Ishikawa (cell line): ENCODE results near the gene STPG1.

Source experiments
- CEBPB ChIP-seq: IDR thresholded peaks from 2 replicates; pipeline ENCODE4 v1.6.1; 2012
- CREB1 ChIP-seq: IDR thresholded peaks from 2 replicates; pipeline ENCODE4 v1.6.1; 2012; ENCODE audit warnings: low read depth
- EGR1 ChIP-seq: IDR thresholded peaks from 2 replicates; pipeline ENCODE4 v1.6.1; 2012
- EP300 ChIP-seq: IDR thresholded peaks from 2 replicates; pipeline ENCODE4 v1.6.1; 2012; ENCODE audit warnings: borderline replicate concordance
- FOXM1 ChIP-seq: IDR thresholded peaks from 2 replicates; pipeline ENCODE4 v1.6.1; 2012; ENCODE audit warnings: low read depth, borderline replicate concordance
- MAX ChIP-seq: IDR thresholded peaks from 2 replicates; pipeline ENCODE4 v1.6.1; 2012
- NFIC ChIP-seq: IDR thresholded peaks from 2 replicates; pipeline ENCODE4 v1.6.1; 2012
- RAD21 ChIP-seq: IDR thresholded peaks from 2 replicates; pipeline ENCODE4 v1.6.1; 2012; ENCODE audit warnings: low read depth
- TAF1 ChIP-seq: IDR thresholded peaks from 2 replicates; pipeline ENCODE4 v1.6.1; 2012; ENCODE audit warnings: low read depth, mild to moderate bottlenecking
- TCF12 ChIP-seq: IDR thresholded peaks from 2 replicates; pipeline ENCODE4 v1.6.1; 2012; ENCODE audit warnings: low read depth
- TEAD4 ChIP-seq: IDR thresholded peaks from 2 replicates; pipeline ENCODE4 v1.6.1; 2012
- YY1 ChIP-seq: IDR thresholded peaks from 2 replicates; pipeline ENCODE4 v1.6.1; 2012; ENCODE audit warnings: low read depth
- ZBTB7A ChIP-seq: IDR thresholded peaks from 2 replicates; pipeline ENCODE4 v1.6.1; 2012; ENCODE audit warnings: low read depth
- TF ChIP-seq, protein P1 (sequence below): IDR thresholded peaks from 2 replicates; pipeline ENCODE4 v1.6.1; 2012
- TF ChIP-seq, protein P2 (sequence below): IDR thresholded peaks from 2 replicates; pipeline ENCODE4 v1.6.1; 2012; ENCODE audit warnings: low read depth, mild to moderate bottlenecking

STPG1 gene

DNA sequence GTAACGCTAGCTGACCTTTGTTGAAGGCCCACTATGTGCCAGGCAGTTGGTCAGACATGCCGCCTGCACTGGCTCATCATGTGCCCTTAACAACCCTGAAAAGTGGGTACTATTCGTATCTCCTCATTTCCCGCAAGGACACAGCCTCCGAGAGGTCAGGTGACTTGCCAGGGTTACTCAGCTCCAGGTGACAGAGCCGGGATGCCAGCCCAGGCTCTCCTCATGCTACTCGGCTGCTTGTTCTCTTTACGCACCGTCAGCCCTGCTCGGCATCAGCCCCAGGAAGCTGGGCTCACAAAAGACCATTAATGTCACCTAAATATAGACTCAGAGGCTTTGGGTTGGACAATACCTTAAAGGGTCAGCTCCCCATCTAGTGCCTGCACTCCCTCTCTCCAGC lies 65.4 kb downstream of the STPG1 start:
- TF ChIP-seq, protein P1, sequence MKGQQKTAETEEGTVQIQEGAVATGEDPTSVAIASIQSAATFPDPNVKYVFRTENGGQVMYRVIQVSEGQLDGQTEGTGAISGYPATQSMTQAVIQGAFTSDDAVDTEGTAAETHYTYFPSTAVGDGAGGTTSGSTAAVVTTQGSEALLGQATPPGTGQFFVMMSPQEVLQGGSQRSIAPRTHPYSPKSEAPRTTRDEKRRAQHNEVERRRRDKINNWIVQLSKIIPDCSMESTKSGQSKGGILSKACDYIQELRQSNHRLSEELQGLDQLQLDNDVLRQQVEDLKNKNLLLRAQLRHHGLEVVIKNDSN: no peak
- TF ChIP-seq TCF12 (no peak), CEBPB (no peak), NFIC (no peak), TEAD4 (no peak), EGR1 (no peak), EP300 (no peak), YY1 (no peak), CREB1 (no peak), TAF1 (no peak), MAX (no peak)
- TF ChIP-seq, protein P2, sequence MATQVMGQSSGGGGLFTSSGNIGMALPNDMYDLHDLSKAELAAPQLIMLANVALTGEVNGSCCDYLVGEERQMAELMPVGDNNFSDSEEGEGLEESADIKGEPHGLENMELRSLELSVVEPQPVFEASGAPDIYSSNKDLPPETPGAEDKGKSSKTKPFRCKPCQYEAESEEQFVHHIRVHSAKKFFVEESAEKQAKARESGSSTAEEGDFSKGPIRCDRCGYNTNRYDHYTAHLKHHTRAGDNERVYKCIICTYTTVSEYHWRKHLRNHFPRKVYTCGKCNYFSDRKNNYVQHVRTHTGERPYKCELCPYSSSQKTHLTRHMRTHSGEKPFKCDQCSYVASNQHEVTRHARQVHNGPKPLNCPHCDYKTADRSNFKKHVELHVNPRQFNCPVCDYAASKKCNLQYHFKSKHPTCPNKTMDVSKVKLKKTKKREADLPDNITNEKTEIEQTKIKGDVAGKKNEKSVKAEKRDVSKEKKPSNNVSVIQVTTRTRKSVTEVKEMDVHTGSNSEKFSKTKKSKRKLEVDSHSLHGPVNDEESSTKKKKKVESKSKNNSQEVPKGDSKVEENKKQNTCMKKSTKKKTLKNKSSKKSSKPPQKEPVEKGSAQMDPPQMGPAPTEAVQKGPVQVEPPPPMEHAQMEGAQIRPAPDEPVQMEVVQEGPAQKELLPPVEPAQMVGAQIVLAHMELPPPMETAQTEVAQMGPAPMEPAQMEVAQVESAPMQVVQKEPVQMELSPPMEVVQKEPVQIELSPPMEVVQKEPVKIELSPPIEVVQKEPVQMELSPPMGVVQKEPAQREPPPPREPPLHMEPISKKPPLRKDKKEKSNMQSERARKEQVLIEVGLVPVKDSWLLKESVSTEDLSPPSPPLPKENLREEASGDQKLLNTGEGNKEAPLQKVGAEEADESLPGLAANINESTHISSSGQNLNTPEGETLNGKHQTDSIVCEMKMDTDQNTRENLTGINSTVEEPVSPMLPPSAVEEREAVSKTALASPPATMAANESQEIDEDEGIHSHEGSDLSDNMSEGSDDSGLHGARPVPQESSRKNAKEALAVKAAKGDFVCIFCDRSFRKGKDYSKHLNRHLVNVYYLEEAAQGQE: no peak

- TF ChIP-seq TAF1 (no peak), EGR1 (no peak), TEAD4 (no peak), NFIC (no peak)
Observed at GRCh38 chr1:24347159-24347934, 66.2 kb downstream of the STPG1 start.

- TF ChIP-seq TCF12: no peak
Observed at GRCh38 chr1:24345334-24345733, 68.2 kb downstream of the STPG1 start.

DNA sequence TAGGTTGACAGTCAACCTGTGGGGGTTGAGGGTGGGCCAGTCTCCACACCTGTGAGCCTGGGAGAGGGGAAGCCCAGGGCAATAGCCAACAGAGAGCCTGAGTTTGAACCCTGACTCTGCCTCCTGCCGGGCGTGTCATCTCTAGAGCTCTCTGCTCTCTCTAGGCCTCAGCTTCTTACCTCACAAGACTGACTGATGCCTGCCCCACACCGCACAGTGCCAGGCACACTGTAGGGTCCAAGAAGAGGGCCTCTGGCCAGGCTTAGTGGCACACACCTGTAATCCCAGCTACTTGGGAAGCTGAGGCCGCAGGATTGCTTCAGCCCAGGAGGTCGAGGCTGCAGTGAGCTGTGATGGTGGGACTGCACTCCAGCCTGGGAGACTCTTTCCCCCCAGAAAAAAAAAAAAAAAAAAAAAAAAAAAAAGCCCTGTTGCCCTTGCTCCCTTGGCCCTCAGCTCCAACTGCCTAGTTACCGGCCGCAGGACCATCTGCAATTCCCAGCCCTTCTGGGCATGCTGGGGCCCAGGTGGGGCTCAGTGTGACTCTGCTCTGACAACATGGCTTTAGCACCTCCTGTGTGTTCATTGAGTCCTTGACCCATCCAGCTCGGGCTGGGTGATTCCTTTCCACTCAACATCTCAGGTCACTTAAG lies 69.4 kb downstream of the STPG1 start:
- TF ChIP-seq TEAD4: no peak
- TF ChIP-seq EP300: no peak
- no peak for TF ChIP-seq ZBTB7A

GRCh38 chr1:24343412-24344089 lies 70.0 kb downstream of the STPG1 start:
- no peak for TF ChIP-seq ZBTB7A
- TF ChIP-seq RAD21: no peak
- TF ChIP-seq CREB1: no peak
- TF ChIP-seq, protein P1: no peak
- TF ChIP-seq, protein P2: no peak

GRCh38 chr1:24341260-24341659 lies 72.3 kb downstream of the STPG1 start:
- no peak for TF ChIP-seq TCF12
- no peak for TF ChIP-seq ZBTB7A
- TF ChIP-seq EGR1: no peak
- TF ChIP-seq NFIC: no peak
- no peak for TF ChIP-seq TAF1
- TF ChIP-seq CEBPB: no peak
- TF ChIP-seq EP300: no peak

GRCh38 chr1:24340770-24341169 lies 72.8 kb downstream of the STPG1 start:
- TF ChIP-seq EGR1 (no peak), MAX (no peak), ZBTB7A (no peak), TCF12 (no peak), YY1 (no peak), NFIC (no peak), RAD21 (no peak), TEAD4 (no peak), FOXM1 (no peak), CEBPB (no peak), EP300 (no peak), TAF1 (no peak)
- TF ChIP-seq, protein P1: no peak
- TF ChIP-seq, protein P2: no peak
